HEK293 (cell line): ENCODE results near the gene MTHFS.
"Not testable (repeated sequence)": the region's sequence is repeated elsewhere in the genome, so short reads cannot be mapped to it uniquely, and the experiment has no call there.

ENCODE experiments used
- CTCF ChIA-PET: fragments of 350-600 bp; formaldehyde crosslinking; extraction: SDS; loops from one replicate; lab custom pipeline; 2021; ENCODE audit warnings: antibody characterized with exemption; lab: Yijun Ruan, JAX
- POLR2A ChIA-PET: fragments of 300-600 bp; formaldehyde crosslinking; extraction: SDS; loops from one replicate; lab custom pipeline; 2020; ENCODE audit warnings: antibody characterized with exemption, inconsistent platforms; lab: Yijun Ruan, JAX
- H3K27ac ChIP-seq: fragments of 200-500 bp; sonication (Bioruptor generic); 2 replicates; pipeline ENCODE4 v1.5.1; 2014; ENCODE audit warnings: low read depth, low read length, control low read depth, inconsistent platforms; ENCODE audit errors: extremely low read depth
- H3K36me3 ChIP-seq, 2 experiments: fragments of 200-500 bp in 1 of 2; sonication (Bioruptor generic) in 1 of 2; 1 replicate in 1 of 2; 2 replicates in 1 of 2; pipeline ENCODE4 v1.5.1; 2014 to 2017; ENCODE audit warnings: inconsistent platforms in 2 of 2, low read length in 2 of 2; ENCODE audit not compliant: control insufficient read depth in 2 of 2, insufficient read depth in 1 of 2
- H3K4me1 ChIP-seq: fragments of 200-500 bp; sonication (Bioruptor generic); 2 replicates; pipeline ENCODE4 v1.5.1; 2014; ENCODE audit warnings: mild to moderate bottlenecking, low read length, inconsistent platforms; ENCODE audit not compliant: control insufficient read depth, insufficient read depth
- H3K4me3 ChIP-seq: 2 replicates; pipeline ENCODE4 v1.5.1; 2011; ENCODE audit warnings: low read depth, mild to moderate bottlenecking, control low read depth, low read length, moderate library complexity
- H3K9me3 ChIP-seq: fragments of 200-500 bp; sonication (Bioruptor generic); 2 replicates; pipeline ENCODE4 v1.5.1; 2014; ENCODE audit warnings: low read depth, low read length, inconsistent platforms; ENCODE audit not compliant: control insufficient read depth, insufficient read depth
- HOXA7 ChIP-seq: sonication (generic); formaldehyde crosslinking; IDR thresholded peaks from 2 replicates; pipeline ENCODE4 v1.8.1; 2022; ENCODE audit warnings: missing genetic modification reagents, borderline replicate concordance
- MYNN ChIP-seq: fragments of 450-650 bp; formaldehyde crosslinking; IDR thresholded peaks from 2 replicates; pipeline ENCODE4 v1.5.1; 2016; ENCODE audit warnings: missing biosample characterization, missing genetic modification characterization, borderline replicate concordance
- PRDM2 ChIP-seq: fragments of 450-650 bp; formaldehyde crosslinking; IDR thresholded peaks from 2 replicates; pipeline ENCODE4 v1.5.1; 2016; ENCODE audit warnings: missing biosample characterization, missing genetic modification characterization, borderline replicate concordance
- SP7 ChIP-seq: fragments of 450-650 bp; formaldehyde crosslinking; IDR thresholded peaks from 2 replicates; pipeline ENCODE4 v1.5.1; 2016; ENCODE audit warnings: missing biosample characterization, missing genetic modification characterization
- ZNF184 ChIP-seq: fragments of 450-650 bp; IDR thresholded peaks from 2 replicates; pipeline ENCODE4 v1.5.1; 2018; ENCODE audit warnings: missing biosample characterization, mild to moderate bottlenecking, missing genetic modification characterization
- ZNF24 ChIP-seq: fragments of 450-650 bp; formaldehyde crosslinking; IDR thresholded peaks from 2 replicates; pipeline ENCODE4 v1.5.1; 2016; ENCODE audit warnings: missing biosample characterization, missing genetic modification characterization
- ZNF248 ChIP-seq: fragments of 450-650 bp; formaldehyde crosslinking; IDR thresholded peaks from 2 replicates; pipeline ENCODE4 v1.5.1; 2017; ENCODE audit warnings: missing biosample characterization, missing genetic modification characterization
- ZNF26 ChIP-seq: fragments of 450-650 bp; formaldehyde crosslinking; IDR thresholded peaks from 2 replicates; pipeline ENCODE4 v1.5.1; 2016; ENCODE audit warnings: missing biosample characterization, missing genetic modification characterization
- ZNF280C ChIP-seq: fragments of 450-650 bp; formaldehyde crosslinking; IDR thresholded peaks from 2 replicates; pipeline ENCODE4 v1.5.1; 2016; ENCODE audit warnings: missing biosample characterization, missing genetic modification characterization
- ZNF311 ChIP-seq: fragments of 450-650 bp; formaldehyde crosslinking; IDR thresholded peaks from 2 replicates; pipeline ENCODE4 v1.5.1; 2017; ENCODE audit warnings: missing biosample characterization, missing genetic modification characterization, borderline replicate concordance
- ZNF354C ChIP-seq: fragments of 450-650 bp; formaldehyde crosslinking; IDR thresholded peaks from 2 replicates; pipeline ENCODE4 v1.5.1; 2016; ENCODE audit warnings: missing biosample characterization, missing genetic modification characterization, low read depth, borderline replicate concordance
- ZNF423 ChIP-seq: fragments of 450-650 bp; formaldehyde crosslinking; IDR thresholded peaks from 2 replicates; pipeline ENCODE4 v1.5.1; 2016; ENCODE audit warnings: missing biosample characterization, missing genetic modification characterization
- ZNF449 ChIP-seq: fragments of 450-650 bp; formaldehyde crosslinking; IDR thresholded peaks from 2 replicates; pipeline ENCODE4 v1.5.1; 2017; ENCODE audit warnings: missing biosample characterization, mild to moderate bottlenecking, missing genetic modification characterization, moderate library complexity
- ZNF645 ChIP-seq: fragments of 450-650 bp; formaldehyde crosslinking; IDR thresholded peaks from 2 replicates; pipeline ENCODE4; 2016; ENCODE audit warnings: missing biosample characterization, missing genetic modification characterization
- ZNF658 ChIP-seq: fragments of 450-650 bp; formaldehyde crosslinking; IDR thresholded peaks from 2 replicates; pipeline ENCODE4; 2016; ENCODE audit warnings: missing biosample characterization, missing genetic modification characterization
- ZNF701 ChIP-seq: fragments of 450-650 bp; formaldehyde crosslinking; IDR thresholded peaks from 2 replicates; pipeline ENCODE4 v1.5.1; 2016; ENCODE audit warnings: missing biosample characterization, missing genetic modification characterization
- ZNF707 ChIP-seq: fragments of 450-650 bp; formaldehyde crosslinking; IDR thresholded peaks from 2 replicates; pipeline ENCODE4 v1.5.1; 2016; ENCODE audit warnings: missing biosample characterization, missing genetic modification characterization
- ZNF776 ChIP-seq: fragments of 450-650 bp; formaldehyde crosslinking; IDR thresholded peaks from 2 replicates; pipeline ENCODE4 v1.5.0; 2017; ENCODE audit warnings: missing biosample characterization, missing genetic modification characterization, borderline replicate concordance
- ZNF777 ChIP-seq: fragments of 450-650 bp; formaldehyde crosslinking; IDR thresholded peaks from 2 replicates; pipeline ENCODE4 v1.5.1; 2017; ENCODE audit warnings: missing biosample characterization, missing genetic modification characterization, borderline replicate concordance
- ZSCAN23 ChIP-seq: fragments of 450-650 bp; formaldehyde crosslinking; IDR thresholded peaks from 2 replicates; pipeline ENCODE4 v1.5.1; 2016; ENCODE audit warnings: missing biosample characterization, missing genetic modification characterization

MTHFS gene

GRCh38 chr15:79901958-79902357 lies 5.1 kb upstream of the MTHFS start:
- ChIA-PET POLR2A (no interaction called here), CTCF (interaction anchor here (0.6 kb wide), 1 partner anchor 54 kb away, joined by 3 read pairs; no protein-coding TSS in a partner anchor)
- H3K4me1 ChIP-seq = peaks cover 5% of the 10 kb centered on the region
- H3K36me3 ChIP-seq = peaks cover 0 to 3% of the 10 kb centered on the region in 2 experiments; a peak in 1 of 3 replicates
- H3K27ac ChIP-seq = no peak overlapping the region
- no peaks in the 10 kb centered on the region for H3K9me3 ChIP-seq
- no peak for TF ChIP-seq ZNF707 (tag by site-specific recombination)
- TF ChIP-seq ZNF701 (tag by site-specific recombination) = no peak
- no peak for TF ChIP-seq ZNF658 (tag by site-specific recombination)
- no peak for TF ChIP-seq ZNF24 (tag by site-specific recombination)
- no peak for TF ChIP-seq ZNF423 (tag by site-specific recombination)
- no peak for TF ChIP-seq ZNF776 (tag by site-specific recombination)
- no peak for TF ChIP-seq ZNF449
- TF ChIP-seq ZNF184 = no peak
- no peak for TF ChIP-seq ZNF645 (tag by site-specific recombination)
- no peak for TF ChIP-seq ZNF311 (tag by site-specific recombination)
- no peak for TF ChIP-seq ZNF777
- no peak for TF ChIP-seq ZSCAN23
- no peak for TF ChIP-seq HOXA7 (CRISPR knock-in tag)
- no peak overlapping the region for H3K4me3 ChIP-seq

- H3K9me3 ChIP-seq, CTCF ChIA-PET, H3K4me1 ChIP-seq, POLR2A ChIA-PET, H3K27ac ChIP-seq, H3K4me3 ChIP-seq, H3K36me3 ChIP-seq: not testable (repeated sequence)
Measured at GRCh38 chr15:79900818-79901378, 4.1 kb upstream of the MTHFS start.

GRCh38 chr15:79900087-79900486 lies 3.3 kb upstream of the MTHFS start:
- Histone ChIP-seq H3K36me3 (peaks cover 0 to 3% of the 10 kb centered on the region in 2 experiments; a peak in 1 of 3 replicates), H3K4me1 (peaks cover 5% of the 10 kb centered on the region), H3K27ac (no peak overlapping the region), H3K4me3 (no peak overlapping the region), H3K9me3 (no peaks in the 10 kb centered on the region)
- POLR2A ChIA-PET = interaction anchor here (1.4 kb wide), 1 partner anchor 23 kb away, joined by 5 read pairs; no protein-coding TSS in a partner anchor
- CTCF ChIA-PET = interaction anchor here (0.7 to 0.8 kb wide), 2 partner anchors 22 to 194 kb away, joined by 3 read pairs; no protein-coding TSS in a partner anchor
- TF ChIP-seq PRDM2 (tag by site-specific recombination) (no peak), ZNF26 (tag by site-specific recombination) (no peak), ZNF248 (no peak), ZNF354C (tag by site-specific recombination) (no peak), SP7 (tag by site-specific recombination) (no peak), MYNN (tag by site-specific recombination) (no peak), ZNF280C (no peak)
